ENCODE data around the gene C1orf94. TPM values are rescaled to one million over a fixed set of nuclear protein-coding genes. Genes with fewer than 3 reads are reported as not detected.

C1orf94 gene
- polyA plus RNA-seq, 1 donor from 2014 or later, result not detected

- H3K27me3 Mint-ChIP-seq, result peaks cover 14% of the 10 kb centered on the region
- peaks cover 2% of the 10 kb centered on the region for H3K36me3 Mint-ChIP-seq
These were observed 10.2 kb downstream of the C1orf94 start for GRCh38 chr1:34186741-34187494.

GRCh38 chr1:34188418-34188817, 11.7 kb downstream of the C1orf94 start:
- H3K27ac Mint-ChIP-seq, result no peak overlapping the region
- peaks cover 7% of the 10 kb centered on the region for H3K36me3 Mint-ChIP-seq
- peaks cover 2 to 3% (median 3%) of the 10 kb centered on the region in 3 donors for H3K9me3 Mint-ChIP-seq
- peaks cover 14% of the 10 kb centered on the region for H3K27me3 Mint-ChIP-seq
- H3K4me3 Mint-ChIP-seq, result no peak overlapping the region
- H3K4me1 Mint-ChIP-seq, result no peaks in the 10 kb centered on the region

More at GRCh38 chr1:34186741-34187494, 10.2 kb downstream of the C1orf94 start:
- Mint-ChIP-seq H3K4me1 (no peaks in the 10 kb centered on the region), H3K9me3 (peaks cover 2 to 3% (median 3%) of the 10 kb centered on the region in 3 donors), H3K4me3 (no peak overlapping the region), H3K27ac (no peak overlapping the region)

GRCh38 chr1:34188985-34189384, 12.3 kb downstream of the C1orf94 start:
- no peak overlapping the region for H3K27ac Mint-ChIP-seq
- no peaks in the 10 kb centered on the region for H3K4me1 Mint-ChIP-seq
- H3K4me3 Mint-ChIP-seq, result no peak overlapping the region
- peaks cover 12% of the 10 kb centered on the region for H3K27me3 Mint-ChIP-seq
- H3K36me3 Mint-ChIP-seq, result peaks cover 7% of the 10 kb centered on the region
- peaks cover 2 to 3% (median 3%) of the 10 kb centered on the region in 3 donors for H3K9me3 Mint-ChIP-seq

- peaks cover 0 to 3% (median 3%) of the 10 kb centered on the region in 3 donors for H3K9me3 Mint-ChIP-seq
- H3K27me3 Mint-ChIP-seq, result peaks cover 11% of the 10 kb centered on the region
- H3K4me1 Mint-ChIP-seq, result no peaks in the 10 kb centered on the region
- no peak overlapping the region for H3K27ac Mint-ChIP-seq
- no peak overlapping the region for H3K4me3 Mint-ChIP-seq
- H3K36me3 Mint-ChIP-seq, result peaks cover 5% of the 10 kb centered on the region
These were observed 14.0 kb downstream of the C1orf94 start for GRCh38 chr1:34190692-34191091.

DNA sequence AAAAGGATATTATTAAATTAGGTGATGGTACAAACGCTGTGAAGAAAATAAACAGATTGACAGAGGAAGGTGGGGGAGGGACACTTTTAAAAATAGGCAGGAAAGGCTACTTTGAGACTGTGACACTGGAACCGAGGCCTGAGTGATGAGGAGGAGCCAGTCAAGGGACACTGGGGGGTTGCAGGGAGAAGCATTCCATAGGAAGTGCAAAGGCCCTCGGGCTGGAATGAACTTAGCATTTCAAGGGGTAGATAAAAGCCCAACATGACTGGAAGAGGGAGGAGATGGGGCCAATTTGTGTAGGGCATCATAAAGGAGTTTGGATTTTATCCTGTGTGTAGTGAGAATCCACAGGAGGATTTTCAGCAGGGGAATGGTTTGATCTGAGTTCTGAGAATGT, 15.9 kb downstream of the C1orf94 start:
- Mint-ChIP-seq H3K4me1 (no peaks in the 10 kb centered on the region), H3K36me3 (peaks cover 5% of the 10 kb centered on the region), H3K9me3 (peaks cover 0 to 3% (median 3%) of the 10 kb centered on the region in 3 donors), H3K27ac (no peak overlapping the region), H3K4me3 (no peak overlapping the region), H3K27me3 (peaks cover 6% of the 10 kb centered on the region)

DNA sequence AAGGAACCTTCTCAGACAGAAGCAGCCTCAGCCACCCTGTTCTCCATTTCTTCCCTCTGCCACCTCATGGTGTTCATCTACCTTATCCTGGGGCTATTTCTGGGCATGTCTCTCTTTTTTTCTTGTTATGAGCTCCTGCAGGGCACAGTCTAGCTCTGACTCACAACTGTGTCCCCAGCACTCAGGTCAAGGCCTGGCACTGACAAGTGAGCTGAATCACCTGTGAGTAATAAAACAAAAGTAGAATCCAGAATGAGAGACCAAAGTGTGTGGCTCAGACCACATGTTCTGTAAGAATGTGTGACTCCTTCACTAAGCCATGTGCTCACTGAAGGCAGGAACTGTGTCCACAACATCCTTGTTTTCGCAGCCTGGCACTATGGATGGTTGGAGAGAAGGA, 23.2 kb downstream of the C1orf94 start:
- Mint-ChIP-seq H3K27me3 (peaks cover 4% of the 10 kb centered on the region), H3K27ac (no peak overlapping the region), H3K36me3 (no peaks in the 10 kb centered on the region), H3K9me3 (no peaks in the 10 kb centered on the region), H3K4me1 (no peaks in the 10 kb centered on the region), H3K4me3 (no peak overlapping the region)

GRCh38 chr1:34212673-34213072, 36.0 kb downstream of the C1orf94 start:
- Mint-ChIP-seq H3K36me3 (no peaks in the 10 kb centered on the region), H3K4me3 (no peak overlapping the region), H3K27ac (no peak overlapping the region), H3K27me3 (peaks cover 4% of the 10 kb centered on the region), H3K4me1 (no peaks in the 10 kb centered on the region), H3K9me3 (no peaks in the 10 kb centered on the region)

DNA sequence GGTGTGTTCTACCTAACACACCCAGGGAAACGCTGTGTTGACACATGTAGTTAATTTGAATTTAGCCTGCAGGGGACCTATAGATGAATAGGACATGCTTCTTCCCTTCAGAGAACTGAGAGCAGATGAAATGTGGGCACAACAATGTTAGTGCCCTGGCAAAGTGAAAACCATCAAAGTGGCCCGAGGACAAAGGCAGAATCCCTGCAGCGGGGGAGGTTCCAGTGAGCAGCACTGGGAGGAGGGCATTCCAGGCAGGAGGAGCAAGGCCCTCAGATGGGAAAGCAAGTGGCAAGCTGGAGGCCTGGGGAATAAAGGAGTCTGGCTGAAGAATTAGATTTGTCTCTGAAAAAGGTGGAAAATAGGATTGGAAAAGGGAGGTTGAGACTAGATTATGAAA, 37.2 kb downstream of the C1orf94 start:
- Mint-ChIP-seq H3K27ac (no peak overlapping the region), H3K9me3 (no peaks in the 10 kb centered on the region), H3K4me3 (no peak overlapping the region), H3K36me3 (no peaks in the 10 kb centered on the region), H3K4me1 (no peaks in the 10 kb centered on the region), H3K27me3 (peaks cover 4% of the 10 kb centered on the region)

DNA sequence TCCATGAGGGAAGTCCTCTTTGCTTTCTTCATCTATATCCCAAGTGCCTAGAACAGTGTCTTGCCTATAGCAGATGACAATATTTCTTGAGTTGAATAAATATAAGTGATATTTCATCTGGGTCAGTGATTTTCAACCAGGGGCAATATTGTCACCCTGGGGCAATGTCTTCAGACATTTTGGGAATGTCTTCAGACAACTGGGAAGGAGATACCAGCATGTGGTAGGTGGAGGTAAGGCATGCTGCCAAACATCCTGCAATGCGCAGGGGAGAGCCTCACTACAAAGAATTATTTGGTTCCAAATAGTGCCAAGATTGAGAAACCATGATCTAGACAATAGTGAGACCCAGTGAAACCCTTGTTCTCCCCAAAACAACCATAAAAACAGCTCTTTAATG, 54.7 kb downstream of the C1orf94 start:
- H3K27me3 Mint-ChIP-seq, result peaks cover 5% of the 10 kb centered on the region
- H3K36me3 Mint-ChIP-seq, result no peaks in the 10 kb centered on the region

DNA sequence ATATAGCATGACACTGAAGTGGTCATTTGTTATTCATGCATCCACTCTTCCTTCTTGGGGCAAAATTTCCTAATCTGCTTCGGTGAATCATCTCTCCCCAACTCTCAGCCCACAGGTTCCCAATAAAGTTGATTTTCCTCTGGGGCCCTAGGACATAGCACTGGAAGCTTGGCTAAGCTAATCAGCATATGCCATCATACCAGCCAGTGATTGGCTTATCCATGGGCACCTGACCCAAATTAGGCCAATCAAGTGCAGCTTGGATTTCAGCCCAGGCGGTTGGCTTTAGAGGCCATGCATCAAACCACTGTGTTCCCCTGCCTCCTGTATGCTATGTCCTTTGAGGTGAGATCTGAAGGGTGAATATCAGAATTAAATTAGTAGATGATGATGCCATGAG, 58.9 kb downstream of the C1orf94 start:
- Mint-ChIP-seq H3K4me1 (no peaks in the 10 kb centered on the region), H3K27me3 (peaks cover 1% of the 10 kb centered on the region), H3K36me3 (no peaks in the 10 kb centered on the region), H3K4me3 (no peak overlapping the region), H3K9me3 (peaks cover 2 to 7% (median 5%) of the 10 kb centered on the region in 3 donors), H3K27ac (no peak overlapping the region)

More for the DNA sequence above, 54.7 kb downstream of the C1orf94 start:
- Mint-ChIP-seq H3K4me1 (no peaks in the 10 kb centered on the region), H3K9me3 (no peaks in the 10 kb centered on the region), H3K4me3 (no peak overlapping the region), H3K27ac (no peak overlapping the region)

DNA sequence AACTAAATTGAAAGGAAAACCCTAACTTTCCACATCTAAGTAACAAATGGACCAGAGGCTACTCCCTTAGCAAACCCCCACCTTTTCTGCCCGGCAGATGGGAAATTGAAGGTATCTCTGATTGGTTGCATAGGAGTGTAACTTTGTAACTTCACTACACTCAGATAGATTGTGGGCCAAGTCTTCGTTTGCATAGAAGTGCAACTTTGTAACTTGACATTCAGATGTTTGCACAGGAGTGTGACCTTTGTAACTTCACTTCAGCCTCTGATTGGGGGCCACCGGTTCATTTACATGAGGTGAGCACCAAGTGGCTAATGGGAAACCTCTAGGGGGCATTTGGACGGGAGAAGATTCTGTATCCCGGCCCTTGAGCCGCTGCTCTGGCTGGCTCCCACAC, 59.4 kb downstream of the C1orf94 start:
- Mint-ChIP-seq H3K9me3 (peaks cover 2 to 7% (median 5%) of the 10 kb centered on the region in 3 donors), H3K27ac (no peak overlapping the region), H3K4me3 (no peak overlapping the region), H3K27me3 (peaks cover 1% of the 10 kb centered on the region), H3K4me1 (no peaks in the 10 kb centered on the region), H3K36me3 (no peaks in the 10 kb centered on the region)

DNA sequence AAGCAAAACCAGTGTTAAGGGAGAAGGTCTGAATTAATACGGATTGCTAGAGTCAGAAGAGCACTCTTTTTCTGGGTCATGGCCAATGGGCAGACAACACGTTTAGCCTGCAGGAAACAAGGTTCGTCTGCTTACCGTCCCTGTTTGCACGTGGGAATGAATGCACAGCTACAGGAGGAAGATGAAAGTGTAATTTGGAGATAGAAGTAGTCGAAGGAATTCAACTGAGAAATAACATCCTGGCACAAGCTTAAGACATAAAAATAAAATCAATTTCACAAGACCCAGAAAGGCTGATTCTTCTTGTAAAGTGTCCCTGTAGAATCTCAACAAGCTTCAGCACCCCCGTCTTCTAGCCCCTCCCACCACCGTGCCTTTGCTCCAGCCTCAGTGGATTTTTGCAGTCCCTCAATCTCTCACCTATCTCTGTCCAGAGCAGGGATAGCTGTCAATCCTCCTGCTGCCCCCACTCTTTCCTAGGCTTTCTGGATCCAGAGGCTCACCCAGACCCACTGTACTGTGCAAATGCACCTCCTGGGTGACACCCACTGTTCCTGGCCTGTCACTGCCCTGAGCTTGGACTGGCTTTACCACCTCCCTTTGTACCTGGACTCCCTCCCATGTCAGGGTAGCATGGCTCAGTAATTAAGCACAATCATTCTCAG, 60.6 kb downstream of the C1orf94 start:
- no peaks in the 10 kb centered on the region for H3K4me1 Mint-ChIP-seq
- H3K9me3 Mint-ChIP-seq, result peaks cover 2 to 13% (median 5%) of the 10 kb centered on the region in 3 donors
- H3K27me3 Mint-ChIP-seq, result peaks cover 5% of the 10 kb centered on the region
- H3K4me3 Mint-ChIP-seq, result no peak overlapping the region
- no peak overlapping the region for H3K27ac Mint-ChIP-seq
- H3K36me3 Mint-ChIP-seq, result no peaks in the 10 kb centered on the region

GRCh38 chr1:34245967-34246366, 69.3 kb downstream of the C1orf94 start:
- H3K27ac Mint-ChIP-seq, result no peak overlapping the region
- no peaks in the 10 kb centered on the region for H3K4me1 Mint-ChIP-seq
- no peaks in the 10 kb centered on the region for H3K36me3 Mint-ChIP-seq
- no peak overlapping the region for H3K4me3 Mint-ChIP-seq
- H3K9me3 Mint-ChIP-seq, result peaks cover 5 to 10% (median 7%) of the 10 kb centered on the region in 3 donors
- peaks cover 21% of the 10 kb centered on the region for H3K27me3 Mint-ChIP-seq

GRCh38 chr1:34250342-34250741, 73.6 kb downstream of the C1orf94 start:
- Mint-ChIP-seq H3K4me3 (no peak overlapping the region), H3K27me3 (peaks cover 9% of the 10 kb centered on the region), H3K9me3 (peaks cover 0 to 5% (median 0%) of the 10 kb centered on the region in 3 donors), H3K27ac (no peak overlapping the region), H3K4me1 (no peaks in the 10 kb centered on the region), H3K36me3 (no peaks in the 10 kb centered on the region)

DNA sequence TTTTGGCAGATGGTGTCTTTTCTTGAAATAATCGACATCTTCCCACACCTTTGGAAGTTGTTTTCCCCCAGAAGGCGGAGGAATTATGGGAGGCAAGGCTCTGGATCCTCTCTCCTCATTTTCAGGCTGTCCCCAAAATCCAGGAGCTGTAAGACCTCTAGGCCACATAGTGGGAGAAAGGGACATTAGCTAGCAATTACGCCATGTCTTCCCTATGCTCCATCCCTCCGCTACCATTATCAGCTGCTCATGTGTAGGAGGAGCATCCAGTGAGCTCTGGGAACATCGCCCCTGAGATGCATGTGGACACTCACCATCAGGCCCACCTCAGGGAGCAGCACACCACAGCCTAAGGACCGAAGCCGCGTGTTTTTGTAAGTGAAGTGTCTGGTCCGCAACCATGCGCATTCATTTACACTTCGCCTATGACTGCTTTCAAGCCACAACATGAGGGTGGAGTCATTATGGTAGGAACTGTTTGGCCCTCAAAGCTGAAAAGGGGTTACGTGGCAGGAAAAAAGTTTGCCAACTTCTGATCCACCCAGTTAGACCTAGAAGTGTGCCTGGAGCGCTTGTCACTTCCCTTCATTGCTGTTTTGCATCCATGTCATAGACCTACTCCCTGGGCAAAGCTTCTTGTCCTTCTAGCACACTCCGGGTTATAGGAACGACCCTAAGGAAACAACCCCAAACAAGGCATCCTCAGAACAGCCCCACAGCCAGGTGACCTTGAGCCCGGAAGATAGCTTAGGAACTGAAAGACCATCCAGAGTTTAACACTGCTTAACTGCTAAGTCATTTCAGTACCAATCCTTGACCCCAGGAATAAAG, 85.5 kb downstream of the C1orf94 start:
- H3K27ac Mint-ChIP-seq, result no peak overlapping the region
- H3K9me3 Mint-ChIP-seq, result peaks cover 0 to 4% (median 3%) of the 10 kb centered on the region in 3 donors
- H3K27me3 Mint-ChIP-seq, result no peaks in the 10 kb centered on the region
- no peaks in the 10 kb centered on the region for H3K4me1 Mint-ChIP-seq
- no peaks in the 10 kb centered on the region for H3K36me3 Mint-ChIP-seq
- no peak overlapping the region for H3K4me3 Mint-ChIP-seq
